Measurements from ENCODE around the gene RNF133.

DNA sequence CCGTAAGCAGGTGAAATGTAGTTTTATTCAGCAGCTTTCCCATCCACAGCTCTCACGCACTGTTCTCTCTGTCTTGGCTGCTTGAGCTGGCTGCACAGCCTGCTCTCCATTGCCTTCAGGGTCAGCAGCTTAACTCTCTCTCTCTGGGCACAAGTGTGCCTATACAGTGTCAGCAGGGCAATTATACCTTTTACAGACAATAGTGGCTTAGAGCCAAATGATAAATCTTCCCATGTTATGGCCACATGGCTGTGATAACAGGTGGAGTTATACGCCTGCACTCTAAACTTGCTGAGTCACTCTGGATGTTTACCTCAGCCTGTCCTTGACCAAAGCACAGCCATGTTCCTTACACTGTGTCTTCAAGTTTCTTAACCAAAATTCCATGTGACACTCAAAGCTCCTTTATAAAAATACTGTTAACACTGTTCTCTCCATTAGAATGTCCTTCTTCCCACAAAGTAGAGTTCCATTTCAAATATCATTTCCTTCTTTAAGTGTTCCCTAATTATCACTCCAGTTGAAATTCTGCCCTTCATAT is 6.1 kb downstream of the RNF133 start:
- TF ChIP-seq, protein P1, sequence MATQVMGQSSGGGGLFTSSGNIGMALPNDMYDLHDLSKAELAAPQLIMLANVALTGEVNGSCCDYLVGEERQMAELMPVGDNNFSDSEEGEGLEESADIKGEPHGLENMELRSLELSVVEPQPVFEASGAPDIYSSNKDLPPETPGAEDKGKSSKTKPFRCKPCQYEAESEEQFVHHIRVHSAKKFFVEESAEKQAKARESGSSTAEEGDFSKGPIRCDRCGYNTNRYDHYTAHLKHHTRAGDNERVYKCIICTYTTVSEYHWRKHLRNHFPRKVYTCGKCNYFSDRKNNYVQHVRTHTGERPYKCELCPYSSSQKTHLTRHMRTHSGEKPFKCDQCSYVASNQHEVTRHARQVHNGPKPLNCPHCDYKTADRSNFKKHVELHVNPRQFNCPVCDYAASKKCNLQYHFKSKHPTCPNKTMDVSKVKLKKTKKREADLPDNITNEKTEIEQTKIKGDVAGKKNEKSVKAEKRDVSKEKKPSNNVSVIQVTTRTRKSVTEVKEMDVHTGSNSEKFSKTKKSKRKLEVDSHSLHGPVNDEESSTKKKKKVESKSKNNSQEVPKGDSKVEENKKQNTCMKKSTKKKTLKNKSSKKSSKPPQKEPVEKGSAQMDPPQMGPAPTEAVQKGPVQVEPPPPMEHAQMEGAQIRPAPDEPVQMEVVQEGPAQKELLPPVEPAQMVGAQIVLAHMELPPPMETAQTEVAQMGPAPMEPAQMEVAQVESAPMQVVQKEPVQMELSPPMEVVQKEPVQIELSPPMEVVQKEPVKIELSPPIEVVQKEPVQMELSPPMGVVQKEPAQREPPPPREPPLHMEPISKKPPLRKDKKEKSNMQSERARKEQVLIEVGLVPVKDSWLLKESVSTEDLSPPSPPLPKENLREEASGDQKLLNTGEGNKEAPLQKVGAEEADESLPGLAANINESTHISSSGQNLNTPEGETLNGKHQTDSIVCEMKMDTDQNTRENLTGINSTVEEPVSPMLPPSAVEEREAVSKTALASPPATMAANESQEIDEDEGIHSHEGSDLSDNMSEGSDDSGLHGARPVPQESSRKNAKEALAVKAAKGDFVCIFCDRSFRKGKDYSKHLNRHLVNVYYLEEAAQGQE (IDR thresholded peaks at IDR 0.05; ENCODE audit: insufficient read depth in 1 of 2, low read depth in 2 of 2, low read length in 2 of 2) = no peak
- TF ChIP-seq POLR2AphosphoS5 (IDR thresholded peaks at IDR 0.05; ENCODE audit: low read depth, low read length) (no peak), SIN3A (IDR thresholded peaks at IDR 0.05; ENCODE audit: borderline replicate concordance, insufficient read depth, low read length) (no peak)

Measured in PFSK-1 (cell line).